HG03378 (cell line): ENCODE data around the gene KLHL22.
"Not testable (repeated sequence)": the region's sequence is repeated elsewhere in the genome, so short reads cannot be mapped to it uniquely, and the experiment has no call there.

Source experiments
- ATAC-seq: cut with Tn5 transposase; IDR thresholded peaks from one replicate; pipeline ENCODE4 v1.9.1; 2021; ENCODE audit warnings: mild to moderate bottlenecking, moderate library complexity; ENCODE audit not compliant: unreplicated experiment

KLHL22 gene

GRCh38 chr22:20525048-20525447 is 29.5 kb upstream of the KLHL22 start:
- ATAC-seq, result no peak

- no peak for ATAC-seq
Measured at GRCh38 chr22:20524004-20524481, 28.4 kb upstream of the KLHL22 start.

GRCh38 chr22:20523086-20523983 is 27.7 kb upstream of the KLHL22 start:
- ATAC-seq, result no peak

- no peak for ATAC-seq
Measured at GRCh38 chr22:20522134-20523004, 26.8 kb upstream of the KLHL22 start.

GRCh38 chr22:20520093-20520511 is 24.5 kb upstream of the KLHL22 start:
- no peak for ATAC-seq

GRCh38 chr22:20519558-20519957 is 24.0 kb upstream of the KLHL22 start:
- ATAC-seq, result no peak

GRCh38 chr22:20517841-20518592 is 22.4 kb upstream of the KLHL22 start:
- ATAC-seq, result no peak

- no peak for ATAC-seq
Measured at GRCh38 chr22:20517422-20517821, 21.8 kb upstream of the KLHL22 start.

GRCh38 chr22:20516399-20516798 is 20.8 kb upstream of the KLHL22 start:
- no peak for ATAC-seq

GRCh38 chr22:20514658-20515406 is 19.2 kb upstream of the KLHL22 start:
- ATAC-seq, result no peak

- ATAC-seq, result no peak
Measured at GRCh38 chr22:20511578-20512229, 16.1 kb upstream of the KLHL22 start.

- ATAC-seq, result no peak
Measured at GRCh38 chr22:20510811-20511577, 15.4 kb upstream of the KLHL22 start.

GRCh38 chr22:20509344-20510047 is 13.9 kb upstream of the KLHL22 start:
- no peak for ATAC-seq

GRCh38 chr22:20508815-20509271 is 13.2 kb upstream of the KLHL22 start:
- no peak for ATAC-seq

- not testable (repeated sequence) for ATAC-seq
Measured at GRCh38 chr22:20508067-20508755, 12.6 kb upstream of the KLHL22 start.

GRCh38 chr22:20507253-20508066 is 11.9 kb upstream of the KLHL22 start, which contains the start of gene MED15:
TSS of gene MED15 (plus strand) at chr22:20507610. CDS start at chr22:20507679, 69 bp downstream.
- ATAC-seq, result peak; percentile 80
